GM21447 (cell line): ENCODE results near the gene CPT1B.

Source experiments
- ATAC-seq: cut with Tn5 transposase; IDR thresholded peaks from one replicate; pipeline ENCODE4 v1.9.1; 2021; ENCODE audit not compliant: unreplicated experiment

Gene CPT1B

DNA sequence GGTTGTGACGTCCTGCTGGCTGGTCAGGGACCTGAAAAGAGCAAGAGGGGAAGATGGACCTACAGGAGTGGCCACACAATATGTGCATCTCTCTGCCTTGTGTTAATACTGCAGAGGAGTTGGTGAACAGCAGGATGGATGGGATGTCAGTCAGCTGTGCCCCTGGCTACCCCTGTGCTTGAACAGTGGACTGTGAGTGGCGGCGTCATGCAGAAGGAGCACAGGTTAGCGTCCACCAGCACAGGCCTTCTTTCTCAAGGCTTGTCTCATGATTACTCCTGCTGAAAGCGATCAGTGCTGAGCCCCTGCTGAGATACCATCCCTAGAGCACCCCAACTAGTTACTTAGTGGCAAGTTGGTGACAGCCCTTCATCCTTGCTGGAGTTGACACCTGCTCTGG is 8.2 kb upstream of the CPT1B start:
- ATAC-seq = no peak

DNA sequence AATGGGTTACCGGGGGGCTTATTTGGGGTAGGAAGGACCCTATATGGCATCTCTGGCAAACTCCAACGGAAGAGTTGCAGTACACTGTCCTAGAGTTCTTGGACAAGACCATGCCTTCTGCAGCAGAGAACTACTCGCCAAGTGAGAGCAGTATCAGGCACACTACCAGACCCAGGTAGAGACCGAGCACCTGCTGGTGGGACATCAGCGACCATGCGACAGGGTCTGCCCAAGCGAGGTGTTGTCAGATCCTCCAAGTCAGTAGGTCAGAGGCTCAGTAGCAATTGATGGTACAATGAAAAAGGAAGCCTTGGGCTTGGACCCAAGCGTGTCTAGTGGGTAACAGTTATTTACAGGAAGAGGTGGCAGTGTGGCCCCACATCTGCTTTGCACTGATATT is 7.6 kb upstream of the CPT1B start:
- no peak for ATAC-seq

DNA sequence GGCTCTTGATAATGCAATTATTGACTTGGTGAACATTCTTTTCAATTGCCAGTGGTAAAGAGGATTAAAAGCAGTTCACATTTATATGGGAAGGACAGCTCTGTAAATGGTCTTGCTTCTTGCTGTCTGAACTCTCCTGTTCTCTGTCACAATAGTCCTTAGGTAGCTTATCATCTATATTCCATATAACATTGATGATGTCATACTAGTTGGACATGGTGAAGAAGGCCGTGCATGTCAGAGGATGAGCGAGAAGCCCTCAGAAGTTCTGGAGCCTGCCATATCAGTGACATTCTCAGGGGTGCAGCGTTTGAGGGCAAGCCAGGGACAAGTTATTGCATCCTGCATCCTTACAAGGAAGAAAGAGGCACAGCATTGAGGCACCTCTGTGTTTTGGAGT is 7.0 kb upstream of the CPT1B start:
- no peak for ATAC-seq

DNA sequence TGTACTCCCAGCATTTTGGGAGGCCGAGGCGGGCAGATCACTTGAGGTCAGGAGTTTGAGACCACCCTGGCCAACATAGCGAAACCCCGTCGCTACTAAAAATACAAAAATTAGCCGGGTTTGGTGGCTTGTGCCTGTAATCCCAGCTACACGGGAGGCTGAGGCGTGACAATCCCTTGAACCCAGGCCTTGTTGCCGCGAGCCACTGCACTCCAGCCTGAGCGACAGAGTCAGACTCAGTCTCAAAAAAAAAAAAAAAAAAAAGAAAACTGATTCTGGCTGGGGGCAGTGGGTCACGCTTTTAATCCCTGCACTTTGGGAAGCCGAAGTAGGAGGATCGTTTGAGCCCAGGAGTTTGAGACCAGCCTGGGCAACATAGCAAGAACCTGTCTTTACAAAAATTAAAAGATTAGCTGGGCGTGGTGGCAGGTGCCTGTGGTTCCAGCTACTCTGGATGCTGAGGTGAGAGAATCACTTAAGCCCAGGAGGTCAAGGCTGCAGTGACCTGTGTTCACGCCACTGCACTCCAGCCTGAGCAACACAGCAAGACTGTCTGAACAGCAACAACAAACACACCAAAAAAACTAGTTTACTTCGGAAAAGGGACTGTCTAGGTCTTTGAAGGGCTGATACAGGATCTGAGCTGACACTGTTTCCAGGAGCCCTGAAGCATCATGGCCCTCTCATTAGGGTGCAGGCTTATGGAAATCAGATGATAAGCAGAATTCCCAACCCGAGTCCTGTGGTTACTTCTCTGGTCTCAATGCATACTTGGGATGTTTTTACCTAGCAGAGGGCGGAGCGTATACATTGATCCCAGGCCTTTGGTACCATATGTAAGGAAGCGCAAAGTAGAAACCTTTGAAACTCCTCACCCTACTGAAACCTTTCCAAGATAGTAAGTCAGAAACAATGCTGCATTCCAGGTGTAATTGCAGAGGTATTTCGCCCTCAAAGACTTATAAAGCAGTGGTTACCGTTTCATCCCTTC is 6.2 kb upstream of the CPT1B start:
- ATAC-seq = no peak

DNA sequence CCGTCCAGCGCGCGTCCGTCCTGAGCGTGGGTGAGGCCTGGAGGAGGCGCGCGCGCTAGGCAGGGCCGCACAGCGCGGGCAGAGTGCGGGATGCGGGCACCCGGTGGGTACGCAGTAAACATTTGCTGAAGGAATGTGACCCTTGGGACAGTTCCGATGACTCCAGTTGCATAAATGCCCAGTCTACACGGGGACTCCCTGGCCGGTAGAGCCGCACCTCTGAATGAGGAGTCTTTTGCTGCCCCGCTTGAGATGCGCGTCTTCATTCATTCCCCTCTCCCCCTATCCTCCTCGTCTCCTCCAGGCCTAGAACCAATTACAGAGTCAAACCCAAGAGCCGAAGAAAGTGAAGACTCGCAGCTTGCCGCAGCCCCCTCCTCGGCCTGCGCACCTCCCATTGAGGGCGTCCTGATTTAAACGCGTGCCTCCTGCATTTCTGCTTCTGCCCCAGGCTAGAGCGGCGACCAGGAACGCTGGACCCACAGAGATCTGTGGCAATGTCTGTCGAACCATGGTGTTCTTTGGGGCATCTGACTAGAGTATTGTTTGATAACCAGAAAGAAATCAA is 5.2 kb upstream of the CPT1B start:
- peak; percentile 28 for ATAC-seq

DNA sequence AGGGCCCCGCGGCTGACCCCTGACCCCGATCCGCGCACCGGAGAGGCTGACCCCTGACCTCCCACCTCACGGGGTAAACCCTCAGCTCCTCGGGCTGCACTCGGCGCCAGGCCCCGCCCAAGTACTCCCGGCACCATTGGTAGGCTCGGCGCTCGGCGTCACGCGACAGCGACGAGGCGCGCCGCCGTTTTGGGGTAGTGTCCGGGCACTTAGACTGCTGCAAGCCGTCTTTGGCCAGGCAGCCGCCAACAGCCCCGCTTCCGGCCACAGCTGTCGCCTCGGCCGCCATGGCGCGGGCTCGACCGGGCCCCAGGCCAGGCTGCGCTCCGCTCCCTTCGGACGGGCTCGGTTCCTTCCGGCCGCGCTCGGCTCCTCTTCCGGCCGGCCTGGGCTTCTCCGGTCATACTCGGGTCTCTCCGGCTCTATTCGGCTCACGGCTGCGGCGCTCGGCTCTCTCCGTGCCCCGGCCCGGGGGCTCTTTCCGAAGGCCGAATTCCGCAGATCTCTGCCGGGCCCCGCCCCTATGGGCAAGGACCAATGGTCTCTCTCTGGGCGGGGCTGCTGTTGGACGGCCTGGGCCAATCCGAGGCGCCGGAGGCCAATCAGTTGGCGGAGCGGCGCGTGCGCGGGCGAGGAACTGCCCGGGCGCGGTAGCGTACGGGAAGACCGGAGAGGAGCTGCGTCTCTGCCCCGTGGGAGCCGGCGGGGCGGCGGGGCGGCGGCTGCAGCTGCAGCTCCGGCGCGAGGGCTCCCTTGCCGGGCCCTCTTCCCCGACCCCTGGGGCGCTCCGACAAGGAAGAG is 4.5 kb upstream of the CPT1B start, which contains the start of gene CHKB:
Gene CHKB, minus strand, starts transcription at position 357 of the 801 bp plus-strand sequence. Its CDS starts 68 bp downstream, at position 289.
- peak; percentile 84 for ATAC-seq

DNA sequence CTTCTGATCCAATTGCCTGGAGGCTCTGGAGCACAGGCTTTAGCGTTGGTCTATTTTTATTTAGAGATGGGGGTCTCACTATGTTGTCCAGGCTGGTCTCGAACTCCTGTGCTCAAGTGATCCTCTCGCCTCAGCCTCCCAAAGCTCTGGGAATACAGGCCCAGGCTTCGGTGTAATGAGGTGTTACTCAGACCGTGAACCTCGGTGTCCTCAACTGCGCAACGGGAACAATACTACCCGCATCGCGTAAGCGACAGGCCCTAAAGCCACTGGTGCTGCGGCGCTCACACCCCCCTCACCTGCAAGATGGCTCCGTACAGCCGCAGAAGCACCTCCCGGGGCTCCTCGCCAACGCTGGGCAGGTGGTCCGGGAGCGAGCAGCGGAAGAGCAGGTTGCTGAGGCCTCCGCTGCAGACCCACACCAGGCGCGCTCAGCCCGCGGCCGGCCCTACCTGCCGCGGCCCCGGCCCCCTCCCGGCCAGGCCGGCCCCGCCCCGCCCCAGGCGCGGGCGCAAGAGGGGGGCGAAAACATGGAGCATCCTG is 3.8 kb upstream of the CPT1B start:
- no peak for ATAC-seq

DNA sequence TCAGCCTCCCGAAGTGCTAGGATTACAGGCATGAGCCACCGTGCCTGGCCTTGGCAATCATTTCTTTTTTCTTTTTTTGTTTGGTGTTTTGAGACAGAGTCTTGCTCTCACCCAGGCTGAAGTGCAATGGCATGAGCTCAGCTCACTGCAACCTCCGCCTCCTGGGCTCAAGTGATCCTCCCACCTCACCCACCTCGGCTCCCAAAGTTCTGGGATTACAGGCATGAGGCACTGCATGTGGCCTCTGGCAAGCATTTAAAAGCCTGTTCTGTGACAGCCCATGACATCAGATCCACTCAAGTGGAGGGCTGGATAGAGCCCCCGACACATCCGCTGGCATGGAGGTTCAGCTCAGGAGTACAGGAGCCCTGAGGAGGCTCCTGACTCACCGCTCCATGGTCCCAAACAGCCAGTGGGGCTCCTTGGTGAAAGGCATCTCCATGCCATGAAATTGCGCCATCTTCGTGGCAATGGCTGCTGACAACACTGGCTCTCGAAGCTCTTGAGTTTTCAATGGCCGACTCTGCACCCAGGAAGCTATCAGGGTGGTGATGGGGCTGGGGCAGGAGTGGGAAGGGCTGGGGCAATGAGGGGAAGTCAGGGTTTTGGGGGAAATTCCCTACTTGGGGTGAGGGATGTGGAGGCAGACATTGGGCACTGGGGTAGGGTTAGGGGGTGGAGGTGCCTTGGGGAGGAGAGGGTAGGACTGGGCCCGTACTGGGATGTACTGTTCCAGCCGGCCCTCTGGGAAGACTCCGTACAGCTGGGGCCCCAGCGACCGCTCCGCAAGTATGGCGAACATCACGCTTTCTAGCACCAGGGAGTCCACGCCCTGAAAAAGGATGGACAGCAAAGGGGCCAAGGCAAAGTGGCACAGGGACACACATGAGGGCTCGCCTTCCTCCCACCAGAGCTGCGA is 3.1 kb upstream of the CPT1B start:
- no peak for ATAC-seq

DNA sequence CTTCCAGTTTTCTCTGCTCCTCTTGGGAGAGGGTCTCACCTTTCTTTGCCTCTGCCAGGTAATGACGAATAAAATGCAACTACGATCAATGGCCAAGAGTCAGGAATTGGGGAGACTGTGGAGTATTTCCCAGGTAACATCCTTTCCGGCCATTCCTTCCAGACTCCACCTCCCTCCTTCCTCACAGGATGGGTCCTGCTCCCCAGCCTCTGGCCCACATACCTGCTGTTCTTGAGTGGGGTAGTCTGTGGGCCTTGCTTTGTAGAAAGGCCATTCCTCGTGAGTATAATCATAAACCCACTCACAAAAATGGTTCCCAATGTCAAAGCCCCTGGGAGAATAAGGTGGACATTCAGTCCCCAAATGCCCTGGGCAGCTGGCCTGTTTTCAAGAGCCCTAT is 1.5 kb upstream of the CPT1B start:
- no peak for ATAC-seq

DNA sequence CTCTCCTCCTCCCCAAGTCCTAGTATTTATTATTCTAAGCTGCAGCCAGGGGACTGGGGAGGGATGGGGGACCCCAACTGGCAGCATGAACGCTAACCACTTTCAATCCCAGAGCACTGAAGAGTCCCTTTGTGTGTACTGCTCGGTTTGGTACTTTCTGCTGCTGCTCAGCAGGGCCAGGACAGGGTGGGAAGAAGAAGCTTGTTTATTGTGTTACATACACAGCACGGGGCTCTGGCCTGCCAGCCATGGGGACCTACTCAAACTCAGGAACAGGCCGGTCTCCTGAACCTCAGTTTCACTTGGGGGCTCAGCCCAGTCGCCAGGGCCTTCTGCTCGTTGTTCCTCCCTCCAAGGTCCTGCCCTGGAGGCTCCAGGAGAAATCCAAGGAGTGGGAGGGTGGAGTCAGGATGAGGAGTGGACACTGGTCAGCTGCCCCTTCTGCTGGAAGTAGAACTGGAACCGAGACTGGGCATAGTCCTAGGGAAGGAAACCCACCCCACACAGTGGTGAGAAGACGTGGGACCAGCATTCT is 616 bp upstream of the CPT1B start:
- no peak for ATAC-seq

DNA sequence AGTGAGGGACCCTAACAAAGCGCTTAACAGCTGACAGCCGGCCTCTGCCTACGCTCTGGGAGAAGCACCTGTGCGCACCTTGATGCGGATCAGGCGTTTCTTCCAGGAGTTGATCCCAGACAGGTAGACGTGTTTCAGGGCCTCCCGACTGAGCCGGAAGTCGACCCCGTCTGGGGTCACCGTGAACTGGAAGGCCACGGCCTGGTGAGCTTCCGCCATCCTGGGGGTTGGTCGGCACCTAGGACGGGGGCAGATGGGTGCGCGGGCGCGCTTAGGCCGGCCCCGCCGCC is 585 bp downstream of the CPT1B start:
- ATAC-seq = no peak

DNA sequence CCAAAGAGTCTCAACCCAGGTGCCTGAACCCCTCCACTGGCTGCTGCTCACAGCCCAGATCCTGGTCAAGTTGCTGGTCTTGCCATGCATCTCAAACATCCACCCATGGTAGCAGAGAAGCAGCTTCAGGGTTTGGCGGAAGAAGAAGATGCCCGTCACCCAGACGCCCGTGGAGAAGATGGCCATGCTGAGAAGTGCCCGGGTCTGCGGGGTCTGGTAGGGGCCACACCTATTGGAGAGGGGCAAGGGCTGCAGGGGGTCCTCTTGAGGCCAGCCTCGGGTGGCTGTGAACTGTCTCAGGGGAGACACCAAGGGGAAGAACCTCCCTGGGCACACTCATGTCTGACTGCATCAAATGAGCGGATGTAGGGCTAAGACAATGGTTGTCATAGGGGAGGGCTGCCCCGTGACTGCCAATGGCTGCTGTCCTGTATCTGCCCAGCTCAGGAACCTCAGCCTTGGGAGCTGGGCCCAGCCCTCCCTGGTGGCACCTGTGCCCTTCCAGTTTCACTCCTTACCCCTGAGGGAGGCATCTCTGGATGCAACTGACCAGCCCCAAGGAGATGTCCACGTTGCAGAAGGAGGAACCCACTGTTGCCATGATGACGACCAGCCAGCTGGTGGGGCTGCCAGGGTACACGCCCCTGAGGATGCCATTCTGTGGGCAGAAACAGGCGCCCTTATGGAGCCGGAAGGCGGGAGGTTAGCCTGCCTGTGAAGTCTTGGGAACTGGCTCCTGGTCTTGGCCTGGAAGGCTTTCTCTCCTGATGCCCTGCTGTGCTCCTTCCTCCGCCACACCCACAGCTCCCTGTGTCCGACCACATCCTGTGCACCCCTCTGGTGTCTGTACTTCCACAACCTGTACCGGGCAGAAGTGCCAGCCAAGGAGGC is 1.2 kb downstream of the CPT1B start:
- ATAC-seq = no peak

DNA sequence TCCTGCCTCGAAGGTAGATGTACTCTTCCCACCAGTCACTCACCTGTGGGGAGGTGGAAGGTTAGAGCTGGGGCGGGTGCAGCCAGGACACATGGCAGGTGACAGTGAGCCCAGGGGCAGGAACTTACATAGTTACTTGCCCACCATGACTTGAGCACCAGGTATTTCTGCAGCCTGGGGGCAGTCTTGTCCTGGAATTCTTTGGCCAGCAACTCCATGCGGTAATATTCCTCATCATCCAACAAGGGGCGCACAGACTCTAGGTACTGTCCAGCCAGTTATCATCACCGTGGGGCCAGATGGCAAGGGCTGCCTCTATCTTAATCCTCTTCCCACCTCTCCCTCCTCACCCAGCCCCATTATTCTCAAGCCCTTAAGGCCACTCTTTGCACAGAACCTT is 2.2 kb downstream of the CPT1B start:
- no peak for ATAC-seq

DNA sequence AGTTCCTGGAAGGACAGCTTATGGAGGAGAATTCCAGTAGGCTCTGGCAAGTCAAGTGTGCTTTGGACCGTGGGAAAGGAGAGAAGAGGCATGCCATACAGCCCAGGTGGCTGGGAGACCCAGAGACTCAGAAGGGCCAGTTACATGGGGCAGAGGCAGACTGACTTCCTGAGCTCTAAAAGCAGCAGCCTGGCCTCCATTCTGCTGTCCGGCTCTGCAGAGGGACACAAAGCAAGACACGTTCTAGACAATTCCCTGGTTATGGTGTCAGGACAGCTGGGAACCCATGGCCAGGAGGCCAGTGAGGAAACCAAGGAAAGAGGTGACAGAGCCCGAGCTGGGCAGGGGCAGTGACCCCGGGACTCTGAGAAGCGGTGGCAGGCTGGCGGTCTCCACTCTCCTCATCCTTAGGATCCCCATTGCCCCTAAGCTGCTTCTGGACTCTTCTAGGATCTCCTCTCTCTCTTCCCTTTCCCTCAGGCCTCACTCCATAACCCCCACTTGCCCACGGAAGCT is 2.7 kb downstream of the CPT1B start:
- ATAC-seq = no peak

DNA sequence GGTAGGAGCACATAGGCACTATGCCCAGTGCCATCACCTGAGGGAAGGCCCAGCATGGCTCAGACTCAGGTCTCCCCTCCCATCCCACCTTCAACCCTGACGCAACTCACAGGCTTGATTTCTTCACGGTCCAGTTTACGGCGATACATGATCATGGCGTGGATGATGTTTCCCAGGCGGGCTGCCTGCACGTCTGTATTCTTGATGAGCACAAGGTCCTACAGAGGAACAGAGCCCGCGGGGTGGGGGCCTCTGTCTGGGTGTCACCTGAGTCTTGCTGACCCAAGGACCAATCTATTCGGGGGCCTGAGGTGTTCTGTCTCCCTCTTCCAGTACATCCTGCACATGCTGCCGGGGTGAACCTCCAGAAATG is 3.9 kb downstream of the CPT1B start:
- no peak for ATAC-seq

DNA sequence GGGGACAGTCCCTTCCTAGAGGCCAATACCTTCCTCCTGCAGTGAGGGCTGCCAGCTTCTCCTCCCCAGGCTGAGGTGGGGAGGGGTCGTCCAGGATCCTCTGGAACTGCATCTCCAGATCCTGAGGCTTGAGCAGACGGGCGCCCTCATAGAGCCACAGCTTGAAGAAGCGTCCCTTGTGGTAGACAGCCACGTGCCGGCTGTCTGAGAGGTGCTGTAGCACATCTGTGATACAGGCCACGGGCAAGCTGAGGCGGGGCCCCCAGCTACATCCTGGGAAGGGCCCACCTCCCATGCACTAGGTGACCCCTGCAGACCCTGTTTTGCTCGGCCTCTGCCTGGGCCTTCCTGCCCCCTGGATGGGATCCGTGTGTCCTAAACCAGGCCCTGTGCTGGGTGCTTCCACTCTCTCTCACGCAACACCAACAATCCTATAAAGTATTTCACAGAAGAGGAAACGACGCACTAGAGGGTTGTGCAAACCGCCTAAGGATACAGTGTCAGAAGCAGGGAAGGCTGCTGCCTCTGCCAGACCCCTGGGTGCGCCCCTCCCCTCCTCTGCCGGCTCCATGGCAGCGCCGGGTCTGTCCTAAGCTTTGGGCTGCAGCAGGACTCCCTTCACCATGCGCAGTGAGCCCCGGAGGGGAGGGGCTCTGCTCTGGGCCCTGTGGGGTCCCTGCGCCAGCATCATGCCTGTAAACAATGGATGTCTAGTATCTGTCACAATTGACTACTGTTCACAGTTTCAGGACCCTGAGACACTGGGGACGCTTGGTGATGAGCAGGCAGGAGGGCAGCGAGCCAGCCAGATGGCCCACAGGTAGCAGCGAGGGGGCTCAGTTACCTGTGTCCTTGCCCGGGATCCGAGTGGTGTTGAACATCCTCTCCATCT is 4.5 kb downstream of the CPT1B start:
- ATAC-seq = no peak

DNA sequence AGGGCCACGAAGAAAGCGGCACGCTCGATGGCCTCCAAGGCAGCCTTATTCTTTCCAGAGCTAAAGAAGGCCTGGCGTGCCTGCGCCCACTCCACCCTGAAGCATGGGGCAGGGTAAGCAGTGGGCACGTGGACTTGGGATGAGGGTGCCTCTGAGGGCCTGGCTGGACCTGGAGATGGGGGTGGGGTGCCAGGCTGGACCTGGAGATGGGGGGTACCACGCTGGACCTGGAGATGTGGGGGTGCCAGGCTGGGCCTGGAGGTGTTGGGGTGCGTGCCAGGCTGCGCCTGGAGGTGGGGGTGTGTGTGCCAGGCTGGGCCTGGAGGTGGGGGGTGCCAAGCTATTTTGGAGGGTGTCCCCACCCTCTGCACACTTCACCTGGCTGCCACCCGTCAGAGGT is 5.3 kb downstream of the CPT1B start:
- no peak for ATAC-seq
